AG04450 (cell line): Measurements from ENCODE around the gene HP1BP3. TPM values are rescaled to one million over a fixed set of nuclear protein-coding genes. Genes with fewer than 3 reads are reported as not detected.

ENCODE experiments used
- CTCF ChIA-PET: fragments of 300-600, 350-600 bp; formaldehyde crosslinking; extraction: SDS; loops from one replicate; lab custom pipeline; 2022; ENCODE audit warnings: antibody characterized with exemption, inconsistent platforms; lab: Charles Lee
- POLR2A ChIA-PET: fragments of 350-600 bp; formaldehyde crosslinking; extraction: SDS; loops from one replicate; lab custom pipeline; 2021; ENCODE audit warnings: antibody characterized with exemption, inconsistent platforms; lab: Yijun Ruan, JAX
- DNase-seq: peaks from one replicate; pipeline ENCODE4 v3.0.0-alpha.2; 2011; ENCODE audit warnings: low read depth, low spot score
- H3K27ac ChIP-seq: one replicate; pipeline ENCODE4 v1.5.1; 2012; ENCODE audit warnings: low read depth, low read length, control low read depth
- H3K27me3 ChIP-seq: one replicate; pipeline ENCODE4 v1.6.0; 2012; ENCODE audit warnings: low read length; ENCODE audit not compliant: control insufficient read depth, insufficient read depth
- H3K4me3 ChIP-seq: 2 replicates; pipeline ENCODE4 v1.5.1; 2011; ENCODE audit warnings: mild to moderate bottlenecking, low read depth, low read length, control low read depth
- H3K9me3 ChIP-seq: 2 replicates; pipeline ENCODE4 v1.5.1; 2012; ENCODE audit warnings: low read length; ENCODE audit not compliant: control insufficient read depth, insufficient read depth
- CTCF ChIP-seq: IDR thresholded peaks from 2 replicates; pipeline ENCODE4 v1.5.1; 2011; ENCODE audit warnings: low read depth, low read length, control low read depth, inconsistent platforms
- polyA plus RNA-seq: library from polyadenylated mRNA; depleted of rRNA; stranded (reverse); fragments of >200 nt; gene quantifications from 2 replicates; pipeline ENCODE4 v1.2.3, GENCODE V29; 2011

The HP1BP3 gene
- polyA plus RNA-seq, 1 experiment = 203 TPM

- Histone ChIP-seq H3K27me3 (no peaks in the 10 kb centered on the region), H3K4me3 (no peak overlapping the region), H3K27ac (no peak overlapping the region), H3K9me3 (no peaks in the 10 kb centered on the region; the same call in 1 of the 2 replicates)
- ChIA-PET POLR2A (no interaction called here), CTCF (interaction anchor here (1.3 kb wide), 1 partner anchor 491 kb away, joined by 3 read pairs; no protein-coding TSS in a partner anchor)
- DNase-seq = no peak
- no peak for TF ChIP-seq CTCF
These were observed 82.5 kb downstream of the HP1BP3 start for GRCh38 chr1:20704390-20705202.

GRCh38 chr1:20703124-20703756, 83.9 kb downstream of the HP1BP3 start:
- POLR2A ChIA-PET = no interaction called here
- H3K9me3 ChIP-seq = peaks cover under 1% of the 10 kb centered on the region; the same call in 1 of the 2 replicates
- no peak overlapping the region for H3K27ac ChIP-seq
- TF ChIP-seq CTCF = no peak
- H3K27me3 ChIP-seq = no peaks in the 10 kb centered on the region
- H3K4me3 ChIP-seq = no peak overlapping the region
- CTCF ChIA-PET = interaction anchor here (1.7 kb wide), 1 partner anchor 492 kb away, joined by 8 read pairs; no protein-coding TSS in a partner anchor
- no peak for DNase-seq

- ChIA-PET POLR2A (interaction anchor here (1.1 kb wide), 1 partner anchor 84 kb away, joined by 3 read pairs; no protein-coding TSS in a partner anchor), CTCF (interaction anchor here (1.7 kb wide), 1 partner anchor 493 kb away, joined by 8 read pairs; no protein-coding TSS in a partner anchor)
- H3K9me3 ChIP-seq = peaks cover 4% of the 10 kb centered on the region; the same call in 1 of the 2 replicates
- H3K4me3 ChIP-seq = no peak overlapping the region
- H3K27me3 ChIP-seq = no peaks in the 10 kb centered on the region
- no peak overlapping the region for H3K27ac ChIP-seq
- peak; percentile 66 for TF ChIP-seq CTCF
- DNase-seq = no peak
These were observed 84.7 kb downstream of the HP1BP3 start for GRCh38 chr1:20702416-20702815.

- H3K9me3 ChIP-seq = peaks cover 4% of the 10 kb centered on the region; the same call in 1 of the 2 replicates
- H3K27me3 ChIP-seq = no peaks in the 10 kb centered on the region
- DNase-seq = no peak
- ChIA-PET POLR2A (interaction anchor here (1.1 kb wide), 1 partner anchor 85 kb away, joined by 3 read pairs; no protein-coding TSS in a partner anchor), CTCF (interaction anchor here (0.6 to 1.7 kb wide), 2 partner anchors 87 to 493 kb away, joined by 7 to 8 read pairs; no protein-coding TSS in a partner anchor)
- no peak overlapping the region for H3K4me3 ChIP-seq
- no peak overlapping the region for H3K27ac ChIP-seq
- TF ChIP-seq CTCF = no peak
These were observed 85.3 kb downstream of the HP1BP3 start for GRCh38 chr1:20701847-20702246.
